SU-DHL-6 (cell line): Measurements from ENCODE around the gene ADCY3.

Source experiments
- EZH2phosphoT487 ChIP-seq: fragments of 200-600 bp; sonication (generic), shearing (Covaris generic); conservative IDR thresholded peaks from 2 replicates; pipeline ENCODE4 v1.6.1; 2018; ENCODE audit warnings: mild to moderate bottlenecking, antibody characterized with exemption, low read length, moderate library complexity, mixed read lengths
- TF ChIP-seq, protein P1 (sequence below): fragments of 200-600 bp; sonication (generic); IDR thresholded peaks from one replicate; pipeline ENCODE4 v1.5.1; 2017; ENCODE audit warnings: antibody characterized with exemption, mild to moderate bottlenecking, low read length, moderate library complexity; ENCODE audit not compliant: insufficient read depth, poor library complexity, severe bottlenecking

DNA sequence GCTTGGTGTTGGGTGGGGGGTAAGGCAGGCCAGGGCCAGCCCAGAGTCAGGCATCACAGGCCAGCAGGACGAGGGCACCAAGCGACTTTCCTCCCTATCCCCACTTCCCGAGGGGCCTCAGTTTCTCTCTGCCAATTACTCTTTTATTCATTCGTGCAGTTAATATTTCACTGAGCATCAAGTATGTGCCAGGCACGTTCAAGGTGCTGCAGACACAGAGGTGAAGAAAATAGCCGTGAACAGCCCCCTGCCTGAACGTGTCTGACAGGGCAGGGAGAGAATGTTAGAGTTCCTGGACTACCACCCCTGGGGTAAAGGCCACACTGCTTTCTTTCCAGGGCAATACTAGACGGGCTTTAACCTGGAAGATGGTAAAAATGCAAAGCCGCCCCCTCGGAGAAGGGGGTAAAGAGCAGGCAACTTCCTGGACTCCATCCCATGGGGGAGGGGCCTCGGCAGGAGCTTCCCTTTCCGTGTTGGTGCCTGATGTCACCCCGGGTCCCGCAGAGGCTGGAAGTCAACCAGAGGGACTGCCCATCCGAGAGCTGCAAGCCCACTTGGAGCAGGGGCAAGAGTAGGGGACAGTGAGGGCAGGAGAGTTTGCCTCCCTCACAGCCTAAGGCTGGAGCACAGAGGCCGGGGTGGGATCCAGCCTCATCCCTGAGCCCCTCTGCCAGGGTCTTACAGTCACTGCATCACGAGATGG, 79.7 kb downstream of the ADCY3 start:
- TF ChIP-seq, protein P1, sequence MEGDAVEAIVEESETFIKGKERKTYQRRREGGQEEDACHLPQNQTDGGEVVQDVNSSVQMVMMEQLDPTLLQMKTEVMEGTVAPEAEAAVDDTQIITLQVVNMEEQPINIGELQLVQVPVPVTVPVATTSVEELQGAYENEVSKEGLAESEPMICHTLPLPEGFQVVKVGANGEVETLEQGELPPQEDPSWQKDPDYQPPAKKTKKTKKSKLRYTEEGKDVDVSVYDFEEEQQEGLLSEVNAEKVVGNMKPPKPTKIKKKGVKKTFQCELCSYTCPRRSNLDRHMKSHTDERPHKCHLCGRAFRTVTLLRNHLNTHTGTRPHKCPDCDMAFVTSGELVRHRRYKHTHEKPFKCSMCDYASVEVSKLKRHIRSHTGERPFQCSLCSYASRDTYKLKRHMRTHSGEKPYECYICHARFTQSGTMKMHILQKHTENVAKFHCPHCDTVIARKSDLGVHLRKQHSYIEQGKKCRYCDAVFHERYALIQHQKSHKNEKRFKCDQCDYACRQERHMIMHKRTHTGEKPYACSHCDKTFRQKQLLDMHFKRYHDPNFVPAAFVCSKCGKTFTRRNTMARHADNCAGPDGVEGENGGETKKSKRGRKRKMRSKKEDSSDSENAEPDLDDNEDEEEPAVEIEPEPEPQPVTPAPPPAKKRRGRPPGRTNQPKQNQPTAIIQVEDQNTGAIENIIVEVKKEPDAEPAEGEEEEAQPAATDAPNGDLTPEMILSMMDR: no peak
- no peak for TF ChIP-seq EZH2phosphoT487
